Body of pancreas (tissue), 4 donors: ENCODE data around the gene SLC10A7.

ENCODE experiments used
- POLR2A ChIP-seq, 3 donors: fragments of 450-650 bp; IDR thresholded peaks; one replicate each; pipeline ENCODE4 v1.6.1; 2016; ENCODE audit warnings: antibody characterized with exemption in 3 of 3, mild to moderate bottlenecking in 2 of 3
- TF ChIP-seq, protein P1 (sequence below), 7 experiments: fragments of 450-650 bp in 4 of 7; fragments of 200-600 bp in 3 of 7; sonication (generic) in 3 of 7; IDR thresholded peaks; one replicate each; pipeline ENCODE4 v1.5.1; 2016 to 2019; ENCODE audit warnings: antibody characterized with exemption in 7 of 7

GRCh38 chr4:146247356-146247755 is 274.4 kb downstream of the SLC10A7 start:
- TF ChIP-seq, protein P1, sequence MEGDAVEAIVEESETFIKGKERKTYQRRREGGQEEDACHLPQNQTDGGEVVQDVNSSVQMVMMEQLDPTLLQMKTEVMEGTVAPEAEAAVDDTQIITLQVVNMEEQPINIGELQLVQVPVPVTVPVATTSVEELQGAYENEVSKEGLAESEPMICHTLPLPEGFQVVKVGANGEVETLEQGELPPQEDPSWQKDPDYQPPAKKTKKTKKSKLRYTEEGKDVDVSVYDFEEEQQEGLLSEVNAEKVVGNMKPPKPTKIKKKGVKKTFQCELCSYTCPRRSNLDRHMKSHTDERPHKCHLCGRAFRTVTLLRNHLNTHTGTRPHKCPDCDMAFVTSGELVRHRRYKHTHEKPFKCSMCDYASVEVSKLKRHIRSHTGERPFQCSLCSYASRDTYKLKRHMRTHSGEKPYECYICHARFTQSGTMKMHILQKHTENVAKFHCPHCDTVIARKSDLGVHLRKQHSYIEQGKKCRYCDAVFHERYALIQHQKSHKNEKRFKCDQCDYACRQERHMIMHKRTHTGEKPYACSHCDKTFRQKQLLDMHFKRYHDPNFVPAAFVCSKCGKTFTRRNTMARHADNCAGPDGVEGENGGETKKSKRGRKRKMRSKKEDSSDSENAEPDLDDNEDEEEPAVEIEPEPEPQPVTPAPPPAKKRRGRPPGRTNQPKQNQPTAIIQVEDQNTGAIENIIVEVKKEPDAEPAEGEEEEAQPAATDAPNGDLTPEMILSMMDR (IDR thresholded peaks at IDR 0.05) = no peak
- TF ChIP-seq POLR2A (IDR thresholded peaks at IDR 0.05) = no peak
